Immature natural killer cell (primary cell): ENCODE results near the gene INSM1. TPM values are rescaled to one million over a fixed set of nuclear protein-coding genes. Genes with fewer than 3 reads are reported as not detected.

Experiments
- DNase-seq, 3 donors: peaks; one replicate each; pipeline ENCODE4 v3.0.0; 2022; ENCODE audit warnings: mixed read lengths in 1 of 3
- H3K27ac Mint-ChIP-seq, 6 donors: one replicate each; pipeline ENCODE4 v1.8.0; 2020; ENCODE audit warnings: mixed read lengths in 6 of 6, mild to moderate bottlenecking in 5 of 6, inconsistent platforms in 4 of 6, moderate library complexity in 3 of 6
- H3K27me3 Mint-ChIP-seq, 3 donors: one replicate each; pipeline ENCODE4 v1.8.0; 2020 to 2021; ENCODE audit warnings: low read depth in 3 of 3, mild to moderate bottlenecking in 3 of 3, mixed read lengths in 3 of 3, moderate library complexity in 3 of 3, inconsistent platforms in 1 of 3
- H3K36me3 Mint-ChIP-seq, 3 donors: one replicate each; pipeline ENCODE4 v1.8.0; 2020; ENCODE audit warnings: mixed read lengths in 3 of 3, inconsistent platforms in 2 of 3, mild to moderate bottlenecking in 2 of 3
- H3K4me1 Mint-ChIP-seq, 2 donors: one replicate each; pipeline ENCODE4 v1.8.0; 2020; ENCODE audit warnings: inconsistent platforms in 2 of 2, mild to moderate bottlenecking in 2 of 2, mixed read lengths in 2 of 2, moderate library complexity in 1 of 2
- H3K4me3 Mint-ChIP-seq, 5 donors: one replicate each; pipeline ENCODE4 v1.8.0; 2020; ENCODE audit warnings: mild to moderate bottlenecking in 5 of 5, mixed read lengths in 5 of 5, inconsistent platforms in 3 of 5, moderate library complexity in 3 of 5
- H3K9me3 Mint-ChIP-seq, 6 donors: one replicate each; pipeline ENCODE4 v1.8.0; 2020; ENCODE audit warnings: mild to moderate bottlenecking in 6 of 6, mixed read lengths in 6 of 6, inconsistent platforms in 4 of 6, moderate library complexity in 3 of 6
- polyA plus RNA-seq, 3 donors: library from polyadenylated mRNA; unstranded; fragments of 300-500 nt; fragmentation: Illumina TruSeq; gene quantifications; one replicate each; pipeline ENCODE4 v1.2.3, GENCODE V29; 2021

Gene INSM1
- polyA plus RNA-seq, 3 donors from 2014 or later = not detected

DNA sequence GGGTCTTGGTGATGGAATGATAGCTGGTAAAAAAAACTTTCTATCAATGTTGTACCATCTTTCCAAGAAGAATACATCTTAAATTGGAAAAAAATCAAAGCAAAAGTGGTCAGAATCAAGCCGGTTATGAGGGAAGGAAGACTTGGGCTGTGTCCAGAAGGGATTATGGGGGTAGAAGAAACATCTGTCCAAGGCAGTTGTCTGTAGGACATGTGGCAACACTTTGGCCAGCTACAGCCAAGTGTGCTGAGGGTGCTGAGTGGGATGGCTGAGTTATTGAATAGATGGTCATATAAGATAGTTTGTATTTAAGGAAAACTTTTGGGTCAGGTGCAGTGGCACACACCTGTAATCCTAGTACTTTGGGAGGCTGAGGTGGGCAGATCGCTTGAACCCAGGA, 38.4 kb downstream of the INSM1 start:
- Mint-ChIP-seq H3K27me3 (no peaks in the 10 kb centered on the region), H3K4me3 (no peak overlapping the region), H3K4me1 (no peaks in the 10 kb centered on the region), H3K36me3 (peaks cover 6 to 10% (median 10%) of the 10 kb centered on the region in 3 donors), H3K9me3 (no peaks in the 10 kb centered on the region), H3K27ac (no peak overlapping the region)
- DNase-seq = no peak

DNA sequence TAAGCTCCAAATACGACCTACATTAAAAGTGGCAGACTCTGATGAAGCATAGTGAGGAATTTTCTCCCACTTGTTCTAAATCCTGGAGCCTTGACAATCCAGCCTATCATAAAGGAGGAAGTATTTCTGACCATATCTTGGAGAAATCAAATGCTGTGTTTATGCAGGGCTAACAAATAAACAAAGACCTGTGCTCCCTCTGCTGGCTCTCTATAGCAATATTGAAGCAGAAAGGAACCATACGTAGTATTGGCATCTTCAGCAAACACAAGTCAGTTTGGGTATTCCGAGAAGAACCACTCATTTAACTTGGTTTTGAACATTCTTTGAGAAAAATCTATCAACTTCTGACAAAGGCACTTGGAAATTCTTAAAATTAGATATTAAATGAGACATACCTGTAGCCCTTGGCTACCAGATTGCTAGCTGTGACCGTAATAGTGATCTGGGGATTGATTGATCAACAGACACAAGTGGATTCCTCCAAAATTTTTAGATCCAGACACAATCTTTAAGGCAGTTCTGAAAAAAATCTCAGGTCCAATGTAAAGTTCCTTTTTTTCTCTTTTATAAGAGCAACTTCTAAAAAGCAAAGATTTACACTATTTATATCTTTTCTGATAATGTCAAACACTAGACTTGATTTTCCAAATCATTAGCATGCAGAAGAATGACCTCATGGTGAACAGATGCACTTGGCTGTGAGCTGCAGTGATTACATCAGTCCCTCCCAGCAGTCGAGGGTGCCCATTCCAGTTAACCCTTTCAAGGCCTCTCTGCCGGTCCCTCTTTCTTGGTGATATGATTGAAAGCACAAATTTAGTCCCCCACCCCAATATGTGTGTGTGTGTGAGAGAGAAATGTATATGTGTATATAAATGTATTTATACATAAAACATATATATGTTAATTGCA, 40.2 kb downstream of the INSM1 start:
- Mint-ChIP-seq H3K4me3 (no peak overlapping the region), H3K4me1 (no peaks in the 10 kb centered on the region), H3K27ac (no peak overlapping the region), H3K36me3 (peaks cover under 1 to 19% (median 10%) of the 10 kb centered on the region in 3 donors), H3K9me3 (no peaks in the 10 kb centered on the region), H3K27me3 (no peaks in the 10 kb centered on the region)
- no peak for DNase-seq

DNA sequence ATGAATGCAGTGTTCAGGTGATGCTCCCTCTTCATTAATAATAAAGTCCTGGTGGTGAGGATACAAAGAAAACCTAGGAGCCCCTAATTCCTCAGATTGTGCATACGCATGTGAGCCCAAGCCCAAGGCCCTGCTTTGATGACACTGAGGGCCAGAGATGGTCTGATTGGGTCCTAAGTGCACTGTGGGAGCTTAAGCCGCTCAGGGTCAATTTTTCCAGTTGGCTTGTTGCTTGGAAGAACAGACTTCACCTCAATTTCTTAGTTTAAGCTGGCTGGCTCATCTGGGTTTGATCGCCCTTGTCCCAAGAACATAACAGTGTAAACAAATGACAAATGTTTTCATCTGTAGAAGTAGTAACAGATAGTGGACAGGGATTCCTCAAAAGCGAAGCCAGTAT, 41.4 kb downstream of the INSM1 start:
- H3K27ac Mint-ChIP-seq = no peak overlapping the region
- no peaks in the 10 kb centered on the region for H3K4me1 Mint-ChIP-seq
- no peaks in the 10 kb centered on the region for H3K9me3 Mint-ChIP-seq
- peaks cover 0 to 19% (median 12%) of the 10 kb centered on the region in 3 donors for H3K36me3 Mint-ChIP-seq
- no peak for DNase-seq
- no peak overlapping the region for H3K4me3 Mint-ChIP-seq
- no peaks in the 10 kb centered on the region for H3K27me3 Mint-ChIP-seq

DNA sequence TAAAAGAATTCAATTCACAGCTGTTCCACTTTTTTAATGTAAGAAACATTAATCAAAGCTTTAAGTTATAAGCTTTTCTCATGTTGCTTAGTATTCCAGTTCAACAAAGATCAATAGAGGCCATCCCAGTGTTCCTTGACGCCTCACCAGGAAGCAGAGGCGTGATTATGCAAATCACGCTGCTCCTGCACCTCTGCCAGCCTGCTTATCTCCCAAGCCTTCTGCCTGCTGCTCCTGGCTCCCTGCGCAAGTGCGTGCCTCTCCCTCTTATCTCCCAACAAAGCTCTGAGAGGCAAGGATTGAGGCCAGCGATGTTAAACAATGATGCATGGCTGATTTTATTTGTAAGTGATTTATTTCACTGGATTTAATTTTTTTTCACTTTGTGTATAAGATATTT, 42.8 kb downstream of the INSM1 start:
- H3K36me3 Mint-ChIP-seq = peaks cover 0 to 19% (median 12%) of the 10 kb centered on the region in 3 donors
- no peak for DNase-seq
- H3K9me3 Mint-ChIP-seq = no peaks in the 10 kb centered on the region
- no peak overlapping the region for H3K4me3 Mint-ChIP-seq
- peaks cover 0 to under 1% (median 0%) of the 10 kb centered on the region in 3 donors for H3K27me3 Mint-ChIP-seq
- H3K27ac Mint-ChIP-seq = no peak overlapping the region
- H3K4me1 Mint-ChIP-seq = no peaks in the 10 kb centered on the region

DNA sequence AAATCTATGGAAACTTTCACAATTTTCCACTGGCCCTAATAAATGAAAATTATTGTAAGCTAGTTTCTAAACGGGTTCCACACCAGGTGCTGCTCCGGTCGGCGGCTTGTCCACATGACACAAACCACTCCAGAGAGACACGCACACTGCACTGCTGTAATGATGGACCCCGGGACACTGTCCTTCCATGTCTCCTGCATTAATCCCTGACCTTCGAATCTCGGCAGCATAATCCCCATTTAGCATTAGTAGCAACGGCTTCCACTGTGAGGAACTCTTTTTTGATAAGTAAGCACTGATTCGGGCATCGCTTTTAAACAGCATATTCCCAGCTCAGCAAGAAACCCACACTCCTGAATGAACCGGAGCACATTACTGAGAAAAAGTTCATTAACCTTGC, 43.5 kb downstream of the INSM1 start:
- Mint-ChIP-seq H3K4me1 (no peaks in the 10 kb centered on the region), H3K36me3 (peaks cover 0 to 19% (median 8%) of the 10 kb centered on the region in 3 donors), H3K27ac (no peak overlapping the region), H3K9me3 (no peaks in the 10 kb centered on the region), H3K4me3 (no peak overlapping the region), H3K27me3 (peaks cover 0 to 2% (median 0%) of the 10 kb centered on the region in 3 donors)
- no peak for DNase-seq

DNA sequence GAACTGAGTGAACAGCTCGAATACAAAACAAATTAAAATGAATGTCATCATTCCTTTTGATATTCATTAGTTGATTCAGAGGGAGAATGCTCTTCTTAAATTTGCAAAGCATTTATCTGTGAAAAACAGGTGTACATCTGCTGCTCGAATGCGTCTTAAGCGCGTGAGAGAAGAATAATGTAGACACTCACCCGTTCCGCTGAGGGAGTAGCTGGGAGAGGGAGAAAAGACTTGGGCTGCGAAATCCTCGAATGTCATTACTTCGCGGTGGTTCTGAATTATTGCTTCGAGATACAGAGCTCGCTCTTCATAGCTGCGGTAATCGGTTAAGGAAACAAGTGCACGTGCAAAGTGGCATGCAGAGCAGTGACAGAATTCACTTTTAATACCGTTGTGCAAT, 43.9 kb downstream of the INSM1 start:
- peaks cover 0 to 2% (median 0%) of the 10 kb centered on the region in 3 donors for H3K27me3 Mint-ChIP-seq

DNA sequence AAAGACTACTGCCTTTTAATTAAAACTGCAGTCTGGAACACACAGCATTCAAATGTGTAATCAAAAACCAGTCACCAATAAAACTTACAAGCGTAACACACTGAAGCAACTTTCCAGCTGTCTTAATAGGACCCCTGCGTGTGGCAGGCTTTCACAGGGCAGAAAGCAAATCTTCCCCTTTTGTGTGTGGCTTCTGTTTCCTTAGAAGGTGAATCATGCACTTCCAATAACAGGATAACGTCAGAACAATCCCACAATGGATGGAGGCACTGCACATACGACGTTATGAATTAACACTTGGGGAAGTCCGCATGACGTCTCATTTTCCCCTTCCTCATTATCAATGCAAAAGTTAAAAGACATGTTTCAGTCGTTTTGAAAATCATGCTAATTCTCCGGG, 44.8 kb downstream of the INSM1 start:
- Mint-ChIP-seq H3K9me3 (no peaks in the 10 kb centered on the region), H3K4me3 (no peak overlapping the region), H3K4me1 (peaks cover 0 to 3% of the 10 kb centered on the region in 2 donors), H3K27me3 (peaks cover 0 to 2% (median 0%) of the 10 kb centered on the region in 3 donors), H3K36me3 (peaks cover 0 to 16% (median 7%) of the 10 kb centered on the region in 3 donors), H3K27ac (no peak overlapping the region)
- no peak for DNase-seq

More for the DNA sequence above, 43.9 kb downstream of the INSM1 start:
- H3K9me3 Mint-ChIP-seq = no peaks in the 10 kb centered on the region
- no peaks in the 10 kb centered on the region for H3K4me1 Mint-ChIP-seq
- no peak overlapping the region for H3K4me3 Mint-ChIP-seq
- peaks cover 0 to 18% (median 7%) of the 10 kb centered on the region in 3 donors for H3K36me3 Mint-ChIP-seq
- DNase-seq = no peak
- H3K27ac Mint-ChIP-seq = no peak overlapping the region

DNA sequence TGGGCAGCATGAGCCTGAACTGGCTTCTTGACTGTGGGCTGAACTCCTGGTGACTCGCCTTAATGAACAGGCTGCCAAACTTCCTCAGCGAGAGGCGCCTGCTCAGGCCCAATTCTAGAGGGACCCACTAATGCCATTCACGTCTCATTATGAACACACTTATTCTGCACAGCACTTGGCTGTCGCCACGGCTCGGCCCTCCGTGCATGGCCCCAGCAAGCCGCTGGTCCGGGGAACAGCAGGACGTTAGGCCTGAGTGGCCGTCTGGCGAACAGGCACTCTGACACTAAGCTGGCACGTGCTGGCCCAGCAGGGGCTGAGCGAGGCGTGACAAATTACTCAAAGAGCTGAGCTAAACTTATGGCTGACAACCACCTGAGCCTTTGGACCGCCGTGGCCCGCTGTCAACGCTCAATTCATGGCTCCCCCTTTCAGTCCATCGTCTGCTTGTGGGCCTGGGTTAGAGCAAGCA, 45.9 kb downstream of the INSM1 start:
- Mint-ChIP-seq H3K36me3 (peaks cover 0 to 23% (median 14%) of the 10 kb centered on the region in 3 donors), H3K27ac (no peak overlapping the region), H3K4me1 (peaks cover 0 to 8% of the 10 kb centered on the region in 2 donors), H3K4me3 (no peak overlapping the region), H3K27me3 (peaks cover 0 to 2% (median 0%) of the 10 kb centered on the region in 3 donors), H3K9me3 (no peaks in the 10 kb centered on the region)
- DNase-seq = no peak

DNA sequence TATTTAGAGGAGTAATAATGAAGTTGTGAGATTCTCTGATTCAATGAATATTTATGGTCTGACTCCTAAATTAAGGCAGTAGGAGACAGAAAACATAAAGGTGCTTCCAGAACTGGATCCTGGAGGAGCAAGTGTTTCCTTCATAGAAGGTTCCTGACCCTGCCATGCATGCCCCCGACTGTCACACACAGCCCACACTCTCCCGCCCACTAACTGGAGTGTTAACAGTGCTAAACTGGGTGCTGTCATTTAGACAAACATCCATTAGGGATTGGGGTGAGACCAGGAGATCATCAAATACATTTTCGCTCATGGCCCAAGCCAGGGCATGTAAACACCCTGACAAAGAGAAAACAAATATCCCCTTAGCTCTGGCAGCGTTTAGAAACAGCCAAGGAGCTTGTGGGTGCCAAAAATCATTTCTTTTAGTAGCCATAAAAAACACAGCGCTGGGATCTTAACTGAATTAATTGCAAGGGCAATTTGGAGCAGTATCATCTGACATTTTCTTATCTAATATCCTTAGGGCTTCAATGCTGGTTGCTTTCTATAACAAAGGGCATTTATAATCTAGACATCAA, 46.8 kb downstream of the INSM1 start:
- DNase-seq = no peak
- Mint-ChIP-seq H3K9me3 (no peaks in the 10 kb centered on the region), H3K4me3 (no peak overlapping the region), H3K27ac (no peak overlapping the region), H3K36me3 (peaks cover 0 to 23% (median 14%) of the 10 kb centered on the region in 3 donors), H3K4me1 (peaks cover 0 to 8% of the 10 kb centered on the region in 2 donors), H3K27me3 (peaks cover 0 to 2% (median 0%) of the 10 kb centered on the region in 3 donors)

DNA sequence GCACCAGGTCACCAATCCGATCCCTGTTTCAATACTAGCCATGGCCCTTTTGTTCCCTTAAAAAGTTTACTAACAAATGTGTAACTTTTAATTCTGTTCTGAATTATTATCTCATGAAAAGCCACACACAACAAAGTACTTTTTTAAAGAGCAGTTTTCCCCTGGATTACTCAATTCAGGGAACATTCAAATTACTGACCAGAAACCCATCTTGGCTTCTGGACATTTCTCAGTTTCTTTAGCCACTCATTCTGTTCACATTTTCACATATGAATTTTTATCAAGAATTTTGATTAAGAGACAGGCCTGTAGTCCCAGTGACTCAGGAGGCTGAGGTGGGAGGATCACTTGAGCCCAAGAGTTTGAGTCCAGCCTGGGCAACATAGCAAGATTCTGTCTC, 47.4 kb downstream of the INSM1 start:
- Mint-ChIP-seq H3K27me3 (peaks cover 0 to 2% (median 0%) of the 10 kb centered on the region in 3 donors), H3K4me3 (no peak overlapping the region), H3K9me3 (no peaks in the 10 kb centered on the region), H3K4me1 (peaks cover 0 to 8% of the 10 kb centered on the region in 2 donors), H3K36me3 (peaks cover 0 to 23% (median 14%) of the 10 kb centered on the region in 3 donors), H3K27ac (no peak overlapping the region)
- no peak for DNase-seq

DNA sequence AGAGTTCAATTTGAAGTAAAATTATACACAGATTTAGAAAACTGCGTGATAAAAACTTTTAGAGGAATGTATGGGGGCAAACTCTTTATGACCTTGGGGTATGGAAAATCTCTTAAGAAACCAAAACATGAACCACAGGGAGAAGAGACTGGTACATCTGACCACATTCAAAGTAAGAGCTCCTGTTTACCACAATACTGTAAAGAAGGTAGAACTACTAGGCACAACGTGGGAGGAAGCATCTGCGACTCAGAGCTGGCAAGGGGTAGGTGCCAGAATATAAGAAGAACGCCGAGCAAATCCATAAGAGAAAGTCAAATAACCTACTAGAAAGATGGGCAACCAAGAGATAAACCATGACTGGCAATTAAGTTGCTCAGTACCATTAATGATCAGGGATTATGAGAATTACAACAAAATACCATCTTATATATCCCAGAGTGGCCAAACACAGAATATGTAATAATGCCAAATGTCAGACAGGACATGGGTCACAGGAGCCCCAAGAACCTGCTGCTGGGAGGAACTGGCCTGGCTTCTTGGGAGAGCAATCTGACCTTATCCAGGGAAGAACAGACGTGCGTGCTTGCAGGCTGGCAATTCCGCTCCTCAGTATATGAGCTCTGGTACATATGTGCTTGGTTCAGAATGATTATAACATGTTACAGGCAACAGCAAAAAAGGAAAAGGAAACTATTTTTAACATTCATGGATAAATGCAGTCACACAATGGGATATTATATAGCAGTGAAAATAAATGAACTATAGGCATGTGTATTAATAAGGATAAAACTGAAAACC, 50.2 kb downstream of the INSM1 start:
- H3K4me1 Mint-ChIP-seq = peaks cover 0 to 8% of the 10 kb centered on the region in 2 donors
- H3K9me3 Mint-ChIP-seq = no peaks in the 10 kb centered on the region
- H3K27me3 Mint-ChIP-seq = peaks cover 0 to 2% (median 2%) of the 10 kb centered on the region in 3 donors
- DNase-seq = no peak
- H3K27ac Mint-ChIP-seq = no peak overlapping the region
- H3K4me3 Mint-ChIP-seq = no peak overlapping the region
- peaks cover 8 to 26% (median 15%) of the 10 kb centered on the region in 3 donors for H3K36me3 Mint-ChIP-seq
